Astrocyte of the cerebellum (primary cell): ENCODE measurements around the gene SNRNP48.

ENCODE experiments used
- DNase-seq: peaks from one replicate; pipeline ENCODE4 v3.0.0-alpha.2; 2011; ENCODE audit warnings: low read depth
- H3K4me3 ChIP-seq: 2 replicates; pipeline ENCODE4 v1.5.1; 2011; ENCODE audit warnings: mild to moderate bottlenecking, low read depth, low read length, moderate library complexity
- in situ Hi-C: cut with HindIII; loops from 2 replicates; pipeline ENCODE4 v1.10.0; 2017; ENCODE audit warnings: low sequenced_read_pairs
- TF ChIP-seq, protein P1 (sequence below): IDR thresholded peaks from 2 replicates; pipeline ENCODE4 v1.5.1; 2012; ENCODE audit warnings: low read length, low read depth, moderate library complexity, mild to moderate bottlenecking; ENCODE audit errors: missing control alignments

SNRNP48 gene

DNA sequence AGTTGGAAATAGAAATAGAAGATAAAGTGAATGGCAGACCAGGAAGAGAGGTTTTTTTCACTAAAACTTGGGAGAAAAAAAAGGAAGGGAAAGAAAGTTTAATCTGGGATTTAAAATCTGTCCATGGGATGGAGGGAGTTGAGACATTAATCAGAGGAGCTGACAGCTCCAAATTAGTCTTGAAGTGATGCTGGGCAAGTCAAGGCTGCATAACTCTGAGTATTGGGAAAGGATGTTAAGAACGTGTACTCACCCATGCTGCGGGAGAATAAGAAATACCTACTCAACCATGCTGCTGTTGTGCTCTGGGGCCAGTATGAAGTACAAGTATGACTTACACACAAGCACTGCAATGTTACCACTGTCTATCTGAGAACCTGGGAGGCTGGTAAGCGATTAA lies 47.5 kb downstream of the SNRNP48 start:
- no peak overlapping the region for H3K4me3 ChIP-seq
- in situ Hi-C loops, result no loop called here
- TF ChIP-seq, protein P1, sequence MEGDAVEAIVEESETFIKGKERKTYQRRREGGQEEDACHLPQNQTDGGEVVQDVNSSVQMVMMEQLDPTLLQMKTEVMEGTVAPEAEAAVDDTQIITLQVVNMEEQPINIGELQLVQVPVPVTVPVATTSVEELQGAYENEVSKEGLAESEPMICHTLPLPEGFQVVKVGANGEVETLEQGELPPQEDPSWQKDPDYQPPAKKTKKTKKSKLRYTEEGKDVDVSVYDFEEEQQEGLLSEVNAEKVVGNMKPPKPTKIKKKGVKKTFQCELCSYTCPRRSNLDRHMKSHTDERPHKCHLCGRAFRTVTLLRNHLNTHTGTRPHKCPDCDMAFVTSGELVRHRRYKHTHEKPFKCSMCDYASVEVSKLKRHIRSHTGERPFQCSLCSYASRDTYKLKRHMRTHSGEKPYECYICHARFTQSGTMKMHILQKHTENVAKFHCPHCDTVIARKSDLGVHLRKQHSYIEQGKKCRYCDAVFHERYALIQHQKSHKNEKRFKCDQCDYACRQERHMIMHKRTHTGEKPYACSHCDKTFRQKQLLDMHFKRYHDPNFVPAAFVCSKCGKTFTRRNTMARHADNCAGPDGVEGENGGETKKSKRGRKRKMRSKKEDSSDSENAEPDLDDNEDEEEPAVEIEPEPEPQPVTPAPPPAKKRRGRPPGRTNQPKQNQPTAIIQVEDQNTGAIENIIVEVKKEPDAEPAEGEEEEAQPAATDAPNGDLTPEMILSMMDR, result no peak
- DNase-seq, result no peak

DNA sequence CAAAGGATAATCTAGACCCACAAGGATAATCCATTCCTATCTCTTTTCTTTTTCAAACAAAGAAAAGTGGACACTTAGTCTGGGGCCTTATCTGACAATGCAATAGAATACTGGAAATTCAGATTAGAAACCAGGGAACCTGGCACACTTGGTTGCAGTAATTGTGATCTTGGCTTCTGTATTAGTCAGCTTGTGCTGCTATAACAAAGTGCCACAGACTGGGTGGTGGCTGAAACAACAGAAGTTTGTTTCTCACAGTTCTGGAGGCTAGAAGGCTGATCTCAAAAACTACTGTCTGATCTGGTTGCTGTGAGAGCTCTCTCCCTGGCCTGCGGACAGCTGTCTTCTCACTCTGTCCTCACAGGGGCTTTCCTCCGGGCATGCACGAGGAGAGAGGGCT lies 49.4 kb downstream of the SNRNP48 start:
- in situ Hi-C loops, result no loop called here

DNA sequence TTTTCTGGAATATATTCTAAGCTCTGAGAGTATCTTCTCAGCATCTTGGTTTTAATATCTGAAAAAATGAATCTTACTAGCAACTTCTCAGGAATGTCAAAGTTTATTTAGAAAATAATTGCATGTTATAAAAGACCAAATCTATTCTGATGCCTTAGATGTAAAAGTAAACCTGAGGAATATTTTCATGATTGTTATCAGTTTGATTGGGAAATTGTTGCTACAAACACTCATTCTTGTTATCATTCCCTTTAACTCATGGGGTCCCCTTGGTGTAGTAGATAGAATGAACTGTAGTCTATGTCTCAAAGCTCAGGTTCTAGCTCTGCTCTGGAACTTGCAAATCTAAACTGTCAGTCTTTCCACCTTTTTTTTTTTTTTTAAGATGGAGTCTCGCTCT lies 50.0 kb downstream of the SNRNP48 start:
- in situ Hi-C loops, result no loop called here
- no peak for DNase-seq
- TF ChIP-seq, protein P1, result no peak
- H3K4me3 ChIP-seq, result no peak overlapping the region

More for the DNA sequence above, 49.4 kb downstream of the SNRNP48 start:
- H3K4me3 ChIP-seq, result no peak overlapping the region
- TF ChIP-seq, protein P1, result no peak
- DNase-seq, result no peak

DNA sequence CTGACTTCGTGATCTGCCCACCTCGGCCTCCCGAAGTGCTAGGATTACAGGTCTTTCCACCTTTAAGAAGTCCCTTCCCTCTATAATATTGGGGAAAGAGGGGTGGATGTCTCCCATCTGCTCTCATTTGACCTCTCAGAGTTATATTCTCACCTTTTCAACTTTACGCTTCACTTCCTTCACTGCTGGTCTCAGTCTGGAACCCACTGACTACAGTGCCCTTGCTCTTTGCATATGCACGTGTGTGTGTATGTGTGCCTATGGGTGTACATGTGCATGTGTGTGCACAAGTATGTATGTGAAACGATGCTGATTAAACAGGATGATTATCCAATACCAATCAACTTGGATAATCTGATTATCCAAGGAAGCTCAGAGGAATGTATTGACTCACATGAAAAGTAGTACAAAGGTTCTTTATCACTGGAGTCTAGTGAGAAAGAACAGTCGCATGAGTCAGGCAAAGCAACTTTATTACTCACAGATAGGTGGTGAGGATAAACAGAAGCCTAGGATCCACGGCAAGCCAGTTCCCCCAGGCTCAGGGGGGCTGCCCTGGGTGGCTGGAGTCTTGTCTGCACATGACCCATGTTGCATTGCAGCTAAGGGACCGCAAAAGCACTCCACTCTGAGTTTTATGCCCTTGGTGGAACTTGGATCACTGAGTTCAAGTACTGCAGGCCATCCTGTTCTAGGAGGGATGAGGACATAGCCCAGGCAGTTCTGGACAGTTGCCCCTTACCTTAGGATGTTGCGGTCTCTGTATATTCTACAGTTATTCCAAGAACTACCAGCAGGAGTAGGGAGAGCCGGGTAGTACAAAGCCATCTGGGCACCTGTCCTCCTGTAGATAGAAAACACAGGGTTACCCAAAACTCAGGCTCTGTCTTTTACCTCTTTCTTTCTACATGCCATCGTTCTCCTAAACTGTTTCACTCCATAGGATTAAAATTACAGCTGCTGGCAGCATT lies 50.9 kb downstream of the SNRNP48 start:
- TF ChIP-seq, protein P1, result no peak
- in situ Hi-C loops, result no loop called here
- no peak for DNase-seq
- H3K4me3 ChIP-seq, result no peak overlapping the region

DNA sequence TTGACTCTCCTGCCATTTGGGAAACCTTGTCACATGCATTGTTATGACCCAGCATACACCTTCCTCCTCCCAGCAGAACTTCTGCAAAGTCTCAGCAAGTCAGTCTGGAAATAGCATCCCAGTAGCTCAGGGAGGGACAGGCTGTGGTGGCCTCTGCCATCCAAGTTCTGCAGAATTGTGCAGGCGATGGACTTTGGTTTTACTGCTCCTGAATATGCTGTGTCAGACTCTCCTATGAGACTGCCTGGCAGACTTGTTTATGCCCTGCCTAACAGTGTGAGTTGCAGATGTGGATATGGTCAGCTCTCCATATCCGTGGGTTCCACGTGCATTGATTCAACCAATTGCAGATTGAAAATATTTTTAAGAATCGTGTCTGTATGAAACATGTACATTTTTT lies 52.8 kb downstream of the SNRNP48 start:
- TF ChIP-seq, protein P1, result no peak
- no peak for DNase-seq
- no peak overlapping the region for H3K4me3 ChIP-seq
- in situ Hi-C loops, result no loop called here

DNA sequence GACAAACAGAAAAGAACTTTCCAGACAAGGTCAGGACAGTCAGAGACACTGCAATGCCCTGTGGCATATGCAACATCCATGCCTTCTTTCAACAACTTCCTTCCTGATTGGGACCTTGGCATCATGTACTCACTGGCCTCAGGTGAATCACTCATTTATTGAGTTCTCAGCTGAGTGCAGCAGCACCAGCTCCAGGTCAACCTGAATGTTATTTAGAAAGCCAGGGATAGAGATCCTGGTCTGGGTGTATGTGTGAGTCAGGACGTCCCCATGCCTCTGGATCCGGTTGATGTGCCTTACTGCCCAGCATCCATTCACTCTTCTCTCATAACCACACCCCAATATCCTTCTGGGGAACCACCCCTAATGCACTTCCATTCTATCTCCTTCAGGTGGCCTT lies 54.4 kb downstream of the SNRNP48 start:
- in situ Hi-C loops, result no loop called here
- DNase-seq, result no peak
- no peak overlapping the region for H3K4me3 ChIP-seq
- TF ChIP-seq, protein P1, result no peak
